ENCODE measurements around the gene PI4KB.

The PI4KB gene

DNA sequence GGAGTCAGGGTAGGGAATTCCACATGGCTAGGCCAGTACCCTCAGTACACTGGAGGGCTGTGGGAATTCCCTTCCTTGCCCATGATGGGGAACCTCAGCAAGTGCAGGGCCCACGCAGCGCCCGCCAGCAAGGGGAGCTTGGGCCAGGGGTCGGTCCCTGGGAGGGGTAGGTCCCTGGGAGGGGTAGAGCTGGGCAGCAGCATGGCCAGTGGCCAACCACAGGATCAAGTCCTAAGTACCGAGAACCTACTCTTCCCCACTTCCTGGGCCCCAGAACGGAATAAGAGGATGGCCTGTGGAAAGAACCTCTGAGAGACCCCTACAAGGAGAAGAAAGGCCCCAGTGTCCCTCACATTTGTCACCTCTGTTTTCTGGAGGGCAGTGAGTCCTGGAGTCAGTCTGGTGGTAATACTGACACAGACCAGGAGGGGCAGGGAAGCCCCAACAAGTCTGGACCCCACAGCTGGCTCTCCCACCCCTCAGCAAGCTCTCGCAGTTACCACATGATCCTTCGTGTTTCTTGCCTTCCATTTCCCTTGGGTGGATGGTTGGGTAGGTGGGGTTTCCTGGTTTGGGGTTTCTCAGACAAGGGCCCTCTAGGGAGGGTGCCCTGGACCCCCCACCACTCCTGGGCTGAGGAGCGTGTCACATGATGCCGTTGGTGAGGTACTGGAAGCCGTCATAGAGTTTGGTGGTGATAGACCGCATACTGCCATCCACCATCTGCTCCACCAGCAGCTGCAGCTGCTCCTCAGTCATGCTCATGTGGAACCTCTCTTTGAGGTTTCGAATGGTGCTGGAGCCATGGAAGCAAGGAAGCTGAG lies 34.8 kb downstream of the PI4KB start:
- H3K4me3 ChIP-seq (ENCODE audit: low read depth, low read length): no peak overlapping the region
- in situ Hi-C loops (cut with HindIII; ENCODE audit: low sequenced_read_pairs): no loop called here
- TF ChIP-seq, protein P1, sequence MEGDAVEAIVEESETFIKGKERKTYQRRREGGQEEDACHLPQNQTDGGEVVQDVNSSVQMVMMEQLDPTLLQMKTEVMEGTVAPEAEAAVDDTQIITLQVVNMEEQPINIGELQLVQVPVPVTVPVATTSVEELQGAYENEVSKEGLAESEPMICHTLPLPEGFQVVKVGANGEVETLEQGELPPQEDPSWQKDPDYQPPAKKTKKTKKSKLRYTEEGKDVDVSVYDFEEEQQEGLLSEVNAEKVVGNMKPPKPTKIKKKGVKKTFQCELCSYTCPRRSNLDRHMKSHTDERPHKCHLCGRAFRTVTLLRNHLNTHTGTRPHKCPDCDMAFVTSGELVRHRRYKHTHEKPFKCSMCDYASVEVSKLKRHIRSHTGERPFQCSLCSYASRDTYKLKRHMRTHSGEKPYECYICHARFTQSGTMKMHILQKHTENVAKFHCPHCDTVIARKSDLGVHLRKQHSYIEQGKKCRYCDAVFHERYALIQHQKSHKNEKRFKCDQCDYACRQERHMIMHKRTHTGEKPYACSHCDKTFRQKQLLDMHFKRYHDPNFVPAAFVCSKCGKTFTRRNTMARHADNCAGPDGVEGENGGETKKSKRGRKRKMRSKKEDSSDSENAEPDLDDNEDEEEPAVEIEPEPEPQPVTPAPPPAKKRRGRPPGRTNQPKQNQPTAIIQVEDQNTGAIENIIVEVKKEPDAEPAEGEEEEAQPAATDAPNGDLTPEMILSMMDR (IDR thresholded peaks at IDR 0.05; ENCODE audit: low read depth, low read length, missing control alignments): no peak
- no peak for DNase-seq (ENCODE audit: low read depth)

DNA sequence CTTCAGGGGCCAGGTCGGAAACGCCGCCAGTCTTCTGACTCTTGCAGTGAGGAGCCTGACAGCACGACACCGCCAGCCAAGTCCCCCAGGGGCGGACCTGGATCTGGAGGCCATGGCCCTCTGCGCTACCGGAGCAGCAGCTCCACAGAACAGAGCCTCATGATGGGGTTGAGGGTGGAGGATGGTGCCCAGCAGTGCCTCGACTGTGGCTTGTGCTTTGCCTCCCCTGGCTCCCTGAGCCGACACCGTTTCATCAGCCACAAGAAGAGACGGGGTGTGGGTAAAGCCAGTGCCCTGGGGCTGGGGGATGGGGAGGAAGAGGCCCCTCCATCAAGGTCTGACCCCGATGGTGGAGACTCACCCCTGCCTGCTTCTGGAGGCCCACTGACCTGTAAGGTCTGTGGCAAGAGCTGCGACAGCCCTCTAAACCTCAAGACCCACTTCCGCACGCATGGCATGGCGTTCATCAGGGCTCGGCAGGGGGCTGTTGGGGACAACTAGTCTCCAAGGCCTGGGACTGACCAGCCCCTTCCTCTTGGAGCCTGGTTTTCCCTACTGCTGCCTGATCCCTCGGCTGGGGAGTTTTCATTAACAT lies 36.4 kb downstream of the PI4KB start:
- TF ChIP-seq, protein P1 (IDR thresholded peaks at IDR 0.05; ENCODE audit: low read depth, low read length, missing control alignments): no peak
- in situ Hi-C loops (cut with HindIII; ENCODE audit: low sequenced_read_pairs): no loop called here
- no peak for DNase-seq (ENCODE audit: low read depth)
- no peak overlapping the region for H3K4me3 ChIP-seq (ENCODE audit: low read depth, low read length)

- TF ChIP-seq, protein P1 (IDR thresholded peaks at IDR 0.05; ENCODE audit: low read depth, low read length, missing control alignments): no peak
- DNase-seq (ENCODE audit: low read depth): no peak
- in situ Hi-C loops (cut with HindIII; ENCODE audit: low sequenced_read_pairs): no loop called here
Measured at GRCh38 chr1:151289991-151290708, 37.1 kb downstream of the PI4KB start.

GRCh38 chr1:151289080-151289935 lies 37.9 kb downstream of the PI4KB start:
- no peak overlapping the region for H3K4me3 ChIP-seq (ENCODE audit: low read depth, low read length)
- no peak for DNase-seq (ENCODE audit: low read depth)
- in situ Hi-C loops (cut with HindIII; ENCODE audit: low sequenced_read_pairs): no loop called here
- TF ChIP-seq, protein P1 (IDR thresholded peaks at IDR 0.05; ENCODE audit: low read depth, low read length, missing control alignments): no peak

More at GRCh38 chr1:151289991-151290708, 37.1 kb downstream of the PI4KB start:
- no peak overlapping the region for H3K4me3 ChIP-seq (ENCODE audit: low read depth, low read length)

DNA sequence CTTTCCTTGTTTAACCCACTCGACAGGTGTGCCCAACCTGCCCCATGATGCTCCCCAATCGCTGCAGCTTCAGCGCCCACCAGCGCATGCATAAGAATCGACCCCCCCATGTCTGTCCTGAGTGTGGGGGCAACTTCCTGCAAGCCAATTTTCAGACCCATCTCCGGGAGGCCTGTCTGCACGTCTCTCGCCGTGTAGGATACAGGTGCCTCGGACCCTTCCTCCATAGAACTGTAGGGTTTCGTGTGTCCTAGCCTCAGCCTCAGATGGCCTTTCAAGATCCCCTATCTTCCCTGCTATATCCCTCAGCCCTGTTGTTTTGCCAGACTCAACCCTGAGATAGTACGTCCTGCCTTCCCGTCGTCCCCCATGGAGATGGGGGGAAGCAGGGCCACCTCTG lies 38.7 kb downstream of the PI4KB start:
- TF ChIP-seq, protein P1 (IDR thresholded peaks at IDR 0.05; ENCODE audit: low read depth, low read length, missing control alignments): no peak
- DNase-seq (ENCODE audit: low read depth): no peak
- in situ Hi-C loops (cut with HindIII; ENCODE audit: low sequenced_read_pairs): no loop called here
- H3K4me3 ChIP-seq (ENCODE audit: low read depth, low read length): no peak overlapping the region
